Raji (cell line): ENCODE results near the gene PIGS.

Source experiments
- POLR2A ChIP-seq: IDR thresholded peaks from 2 replicates; pipeline ENCODE4 v1.6.1; 2011; ENCODE audit warnings: low read depth, low read length, control low read depth; ENCODE audit not compliant: insufficient read depth

PIGS gene

DNA sequence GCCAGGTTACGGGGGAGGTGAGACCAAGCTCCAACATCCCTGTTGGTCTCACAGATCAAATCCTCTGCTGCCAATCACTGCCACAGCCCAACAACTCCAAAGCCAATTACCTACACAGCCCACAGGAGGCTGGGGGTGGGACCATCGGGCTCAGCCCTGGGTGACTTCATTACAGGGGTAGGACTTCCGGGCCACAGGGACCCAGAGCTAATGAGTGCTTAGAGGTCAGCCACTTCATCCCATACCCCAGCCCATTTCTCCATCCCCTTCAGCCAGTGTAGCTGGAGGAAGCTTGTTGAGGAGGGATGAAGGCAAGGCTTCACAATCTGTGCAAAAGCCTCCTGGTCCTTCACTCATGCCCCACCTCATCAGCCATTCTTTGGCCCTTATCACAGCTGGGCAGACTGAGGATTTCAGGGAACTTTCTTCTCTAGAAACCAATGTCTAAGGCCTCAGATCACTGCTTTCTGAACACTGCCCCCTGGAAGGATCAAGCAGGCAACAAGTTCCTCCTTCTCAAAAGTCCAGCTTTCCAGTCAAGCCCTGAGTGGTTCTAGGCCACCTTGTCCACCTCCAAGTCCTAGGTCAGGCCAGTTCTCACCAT lies 59.4 kb downstream of the PIGS start:
- no peak for TF ChIP-seq POLR2A

DNA sequence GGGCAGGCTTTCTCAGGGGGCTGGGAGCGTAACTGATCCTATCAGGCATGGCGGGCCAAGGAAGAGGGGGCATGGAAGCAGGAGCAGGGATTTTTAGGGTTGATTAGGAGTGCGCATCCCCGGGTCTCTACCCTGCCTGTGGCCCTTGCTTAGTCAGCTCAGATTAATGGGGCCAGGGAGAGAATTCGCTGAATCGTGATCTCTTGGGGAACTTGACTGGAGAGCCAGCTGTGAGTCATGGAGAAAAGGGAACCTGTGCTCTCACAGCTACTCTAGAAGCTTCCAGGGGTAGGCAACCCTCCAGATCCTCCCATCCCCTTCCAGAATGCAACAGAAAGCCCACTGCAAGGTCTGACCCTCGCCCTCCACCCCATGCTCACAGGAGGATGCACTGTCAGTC lies 61.5 kb downstream of the PIGS start:
- no peak for TF ChIP-seq POLR2A

DNA sequence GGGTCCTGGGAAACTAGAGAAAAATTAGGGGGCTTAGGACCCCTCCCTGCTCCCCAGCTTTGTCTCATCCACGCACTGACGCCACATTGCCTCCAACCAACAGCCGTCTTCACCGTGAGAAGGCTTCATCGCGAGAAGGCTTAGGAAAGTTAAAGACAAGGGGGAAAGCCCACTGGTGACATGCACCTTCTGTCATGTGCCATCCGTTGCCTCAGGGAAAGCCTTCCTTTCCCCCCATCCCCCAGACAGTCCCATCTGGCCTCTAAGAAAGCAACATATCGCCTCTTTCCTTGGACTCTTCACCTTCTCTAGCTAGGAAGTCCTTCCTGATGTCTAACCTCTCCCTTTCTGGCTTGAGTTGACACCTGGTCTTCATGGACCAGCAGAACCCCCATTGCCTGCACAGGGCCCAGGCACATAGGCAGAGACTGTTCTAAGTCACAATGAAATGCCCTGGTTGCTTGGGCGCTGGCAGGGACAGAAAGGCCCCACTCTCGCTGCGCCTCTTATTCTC lies 63.1 kb downstream of the PIGS start:
- TF ChIP-seq POLR2A: no peak

DNA sequence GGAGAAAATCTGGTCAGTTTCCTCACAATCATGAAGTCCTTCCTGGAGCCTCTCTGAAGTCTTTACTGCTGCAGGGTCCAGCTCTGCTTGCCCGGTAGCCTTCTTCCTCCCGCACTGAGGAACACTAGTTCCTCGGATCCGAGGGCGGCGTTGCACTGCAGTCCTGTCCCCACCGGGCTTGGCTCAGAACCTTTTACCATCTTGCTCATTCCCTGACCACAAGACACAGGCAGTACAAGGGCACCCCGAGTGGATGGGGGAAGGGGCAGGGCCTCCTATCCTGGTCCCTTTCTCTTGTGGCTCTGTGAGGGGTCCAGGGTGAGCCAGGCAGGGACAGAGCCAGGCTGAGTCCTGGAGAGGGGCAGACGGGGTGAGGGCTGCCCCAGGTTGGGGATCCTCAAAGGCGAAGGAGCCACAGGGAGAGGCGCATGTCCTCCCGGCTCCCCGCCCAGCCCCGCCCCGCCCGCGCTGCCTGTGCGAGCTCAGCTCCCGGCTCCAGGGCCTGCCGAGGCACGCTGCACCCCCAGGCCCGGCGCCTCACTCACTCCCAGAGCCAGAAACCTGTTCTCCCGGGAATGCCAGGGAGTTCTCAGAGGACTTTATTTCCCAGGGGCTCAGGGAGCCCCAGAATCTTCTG lies 63.6 kb downstream of the PIGS start:
- TF ChIP-seq POLR2A: no peak

DNA sequence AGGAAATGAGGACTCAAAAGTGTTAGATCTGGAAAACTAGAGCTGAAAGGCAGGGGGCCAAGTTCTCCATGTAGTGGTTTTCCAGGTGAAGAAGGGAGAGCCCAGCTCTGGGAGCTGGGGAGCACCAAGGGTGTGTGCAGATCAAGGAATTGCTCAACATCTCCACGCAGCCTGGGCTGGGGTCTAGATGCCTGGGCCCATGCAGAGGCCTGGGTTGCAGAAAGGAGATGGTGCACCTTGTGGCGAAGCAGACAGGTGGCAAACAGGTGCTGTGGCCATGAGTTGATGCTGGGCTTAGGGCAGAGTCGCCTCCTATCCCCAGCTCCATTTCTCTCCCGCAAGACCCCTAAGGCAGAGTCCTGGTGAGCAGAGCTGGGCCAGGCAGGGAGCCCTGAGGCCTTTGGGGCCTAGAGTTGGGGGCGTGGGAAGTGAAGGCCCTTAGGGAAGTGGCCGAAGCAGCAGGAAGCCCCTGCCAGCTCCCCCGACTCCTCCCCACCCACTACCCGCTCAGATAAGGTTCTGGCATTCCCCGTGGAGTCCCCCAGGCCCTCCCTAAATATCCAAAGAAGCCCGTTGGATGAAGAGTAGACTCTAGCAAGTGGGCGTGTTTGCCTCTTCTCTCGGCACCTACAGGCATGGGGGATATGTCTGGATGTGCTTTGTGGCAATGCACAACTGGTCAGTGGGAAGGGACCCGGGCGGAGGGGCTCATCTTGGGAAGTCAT lies 64.4 kb downstream of the PIGS start:
- no peak for TF ChIP-seq POLR2A

DNA sequence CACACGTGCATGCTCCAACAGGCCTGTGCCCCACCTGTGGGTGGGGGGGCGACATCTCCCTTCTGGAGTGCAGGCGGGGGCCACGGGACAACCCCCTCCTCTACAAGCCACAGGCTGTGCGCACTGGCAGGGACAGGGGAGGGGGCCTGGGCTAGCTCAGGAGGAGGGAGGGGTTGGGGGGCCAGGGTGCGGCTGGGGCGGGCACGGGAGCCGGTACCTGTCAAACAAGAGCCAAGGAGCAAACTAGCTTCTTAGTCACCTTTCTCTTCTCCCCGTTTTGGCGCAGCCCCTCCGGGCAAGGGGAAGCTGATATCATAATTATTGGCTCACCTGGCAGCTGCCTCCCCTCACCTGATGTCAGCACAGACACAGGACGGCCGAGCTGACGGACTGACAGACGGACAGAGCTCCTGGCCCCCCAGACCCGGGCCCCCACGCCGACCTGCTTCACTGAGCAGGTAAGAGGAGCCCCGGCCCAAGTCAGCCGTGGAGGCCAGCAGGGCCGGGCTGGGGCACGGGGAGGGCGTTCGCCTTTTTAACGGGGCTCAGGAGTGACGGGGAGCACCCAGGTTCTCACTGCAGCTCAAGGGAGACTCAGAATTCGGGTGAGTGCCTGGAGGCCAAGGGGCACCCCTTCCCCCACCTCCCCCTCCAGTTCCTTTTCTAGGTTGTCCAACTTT lies 65.2 kb downstream of the PIGS start, which contains the start of gene FOXN1:
FOXN1 (plus strand) TSS at position 363 of the 680 bp plus-strand sequence. CDS start 17,622 bp downstream, outside the sequence.
- no peak for TF ChIP-seq POLR2A

DNA sequence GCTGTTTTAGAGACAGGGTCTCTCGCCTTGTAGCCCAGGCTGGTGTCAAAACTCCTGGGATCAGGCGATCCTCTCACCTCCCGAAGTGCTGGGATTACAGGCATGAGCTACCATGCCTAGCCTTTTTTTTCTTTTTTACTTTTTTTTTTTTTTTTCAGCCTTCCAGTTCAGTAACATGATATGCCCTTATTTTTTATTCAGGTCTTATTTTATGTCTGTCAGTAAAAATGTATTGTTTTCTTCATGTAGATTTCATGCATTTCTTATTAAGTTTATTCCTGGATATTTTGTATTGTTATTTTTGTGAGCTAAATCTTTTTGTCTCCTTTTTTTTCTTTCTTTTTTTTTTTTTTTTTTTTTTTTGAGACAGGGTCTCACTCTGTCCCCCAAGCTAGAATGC lies 67.9 kb downstream of the PIGS start:
- TF ChIP-seq POLR2A: no peak
